ENCODE results near the gene SPEM1.

DNA sequence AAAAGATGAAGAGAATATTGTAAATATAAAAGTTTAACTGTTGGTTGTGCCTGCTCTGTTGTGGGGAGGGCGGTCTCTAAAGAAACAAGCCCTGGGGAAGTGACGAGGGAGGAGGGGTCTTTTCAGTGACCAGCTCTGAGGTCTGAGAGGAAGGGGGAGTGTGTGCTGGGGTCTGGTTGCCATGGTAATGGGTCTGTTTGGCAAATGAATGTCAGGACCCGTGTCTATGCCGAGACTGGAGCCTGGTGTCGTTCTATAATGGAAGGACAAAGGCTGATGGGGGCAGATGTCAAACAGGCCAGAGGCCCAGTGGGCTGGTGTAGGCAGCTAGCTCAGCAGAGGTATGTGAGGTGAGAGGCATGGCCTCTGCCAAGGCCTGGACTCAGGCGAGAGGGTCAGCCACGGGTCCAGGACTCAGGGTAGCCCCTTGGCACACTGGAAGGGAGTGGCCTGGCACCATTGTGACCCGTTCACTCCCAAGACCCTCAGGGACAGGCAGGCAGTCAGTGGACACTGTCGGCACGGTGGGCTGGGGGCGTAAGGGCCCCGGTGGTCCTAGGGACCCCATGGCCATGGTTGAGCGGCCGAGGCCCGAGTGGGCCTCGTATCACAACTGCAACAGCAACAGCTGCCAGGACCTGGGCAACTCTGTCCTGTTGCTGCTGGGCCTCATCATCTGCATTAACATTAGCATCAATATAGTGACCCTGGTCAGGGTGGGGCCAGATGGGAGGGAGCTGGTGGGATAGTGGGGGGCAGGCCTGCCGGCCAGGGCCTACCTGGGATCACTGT, at the start of gene SPEM1:
- TF ChIP-seq POLR2A (IDR thresholded peaks at IDR 0.05) (no peak), POLR2AphosphoS5 (IDR thresholded peaks at IDR 0.05) (no peak)
- TF ChIP-seq, protein P1, sequence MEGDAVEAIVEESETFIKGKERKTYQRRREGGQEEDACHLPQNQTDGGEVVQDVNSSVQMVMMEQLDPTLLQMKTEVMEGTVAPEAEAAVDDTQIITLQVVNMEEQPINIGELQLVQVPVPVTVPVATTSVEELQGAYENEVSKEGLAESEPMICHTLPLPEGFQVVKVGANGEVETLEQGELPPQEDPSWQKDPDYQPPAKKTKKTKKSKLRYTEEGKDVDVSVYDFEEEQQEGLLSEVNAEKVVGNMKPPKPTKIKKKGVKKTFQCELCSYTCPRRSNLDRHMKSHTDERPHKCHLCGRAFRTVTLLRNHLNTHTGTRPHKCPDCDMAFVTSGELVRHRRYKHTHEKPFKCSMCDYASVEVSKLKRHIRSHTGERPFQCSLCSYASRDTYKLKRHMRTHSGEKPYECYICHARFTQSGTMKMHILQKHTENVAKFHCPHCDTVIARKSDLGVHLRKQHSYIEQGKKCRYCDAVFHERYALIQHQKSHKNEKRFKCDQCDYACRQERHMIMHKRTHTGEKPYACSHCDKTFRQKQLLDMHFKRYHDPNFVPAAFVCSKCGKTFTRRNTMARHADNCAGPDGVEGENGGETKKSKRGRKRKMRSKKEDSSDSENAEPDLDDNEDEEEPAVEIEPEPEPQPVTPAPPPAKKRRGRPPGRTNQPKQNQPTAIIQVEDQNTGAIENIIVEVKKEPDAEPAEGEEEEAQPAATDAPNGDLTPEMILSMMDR (IDR thresholded peaks at IDR 0.05), result no peak
